Measurements from ENCODE around the gene UPK1B.

The UPK1B gene

DNA sequence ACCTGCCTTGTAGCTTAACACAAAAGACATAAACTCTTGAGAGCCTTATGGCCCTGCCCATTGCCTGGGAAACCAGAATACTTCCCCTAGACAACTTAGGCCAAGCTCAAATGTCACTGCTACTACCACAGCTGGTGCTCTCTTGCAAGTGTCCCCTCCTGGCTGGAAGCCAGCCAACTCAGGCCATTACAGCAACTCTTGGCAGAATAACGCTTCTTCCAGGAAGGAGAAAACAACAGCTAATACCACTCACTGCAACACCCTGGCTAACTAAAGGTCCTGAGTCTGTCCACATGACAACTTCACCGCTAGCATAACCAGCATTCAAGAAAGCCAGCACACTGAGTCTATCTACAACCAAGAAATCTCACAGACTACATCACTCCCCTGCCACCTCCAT is 72.4 kb downstream of the UPK1B start:
- no peak overlapping the region for H3K4me3 ChIP-seq (ENCODE audit: low read length)
- no peaks in the 10 kb centered on the region; the same call in 1 of the 2 replicates for H3K9me3 ChIP-seq (ENCODE audit: control insufficient read depth, insufficient read depth, low read length)
- DNase-seq (ENCODE audit: low read depth, low spot score) = no peak
- no peak overlapping the region for H3K27ac ChIP-seq (ENCODE audit: low read length)
- H3K27me3 ChIP-seq (ENCODE audit: control insufficient read depth, insufficient read depth, low read length) = no peaks in the 10 kb centered on the region
- H3K36me3 ChIP-seq (ENCODE audit: control insufficient read depth, insufficient read depth, low read length) = no peaks in the 10 kb centered on the region
- WGBS (ENCODE audit: insufficient coverage, insufficient read length) = no CpG with 5 or more reads among the region's 2 CpGs
- peaks cover 1% of the 10 kb centered on the region; the same call in 1 of the 2 replicates for H3K4me1 ChIP-seq (ENCODE audit: control insufficient read depth, insufficient read depth, low read length)

Data from iPS DF 6.9 (cell line).